Kidney epithelial cell (primary cell): ENCODE data around the gene PLCD3. TPM values are rescaled to one million over a fixed set of nuclear protein-coding genes. Genes with fewer than 3 reads are reported as not detected.

Experiments used
- DNase-seq: peaks from one replicate; pipeline ENCODE4 v3.0.0-alpha.2; 2010; ENCODE audit warnings: low read depth
- H3K27me3 ChIP-seq: 2 replicates; pipeline ENCODE4 v1.6.0; 2011; ENCODE audit warnings: low read length; ENCODE audit not compliant: control insufficient read depth, insufficient read depth
- H3K36me3 ChIP-seq: 2 replicates; pipeline ENCODE4 v1.5.1; 2011; ENCODE audit warnings: low read length; ENCODE audit not compliant: control insufficient read depth, insufficient read depth
- H3K4me3 ChIP-seq: 2 replicates; pipeline ENCODE4 v1.5.1; 2011; ENCODE audit warnings: low read depth, mild to moderate bottlenecking, control low read depth, low read length
- CTCF ChIP-seq: IDR thresholded peaks from 2 replicates; pipeline ENCODE4 v1.5.1; 2011; ENCODE audit warnings: mild to moderate bottlenecking, moderate library complexity, low read length, control low read depth, inconsistent platforms; ENCODE audit not compliant: insufficient read depth, poor library complexity, severe bottlenecking
- total RNA-seq: library from RNA; depleted of rRNA; stranded (reverse); fragments of >200 nt; gene quantifications from 2 replicates; pipeline ENCODE4 v1.2.3, GENCODE V29; 2015

Gene PLCD3
- total RNA-seq, 1 donor from 2014 or later, result 54.5 TPM

GRCh38 chr17:45171338-45172231 is 39.3 kb upstream of the PLCD3 start:
- Histone ChIP-seq H3K36me3 (no peaks in the 10 kb centered on the region), H3K4me3 (no peak overlapping the region), H3K27me3 (no peaks in the 10 kb centered on the region)
- no peak for TF ChIP-seq CTCF
- DNase-seq, result no peak

GRCh38 chr17:45170931-45171337 is 38.6 kb upstream of the PLCD3 start:
- no peaks in the 10 kb centered on the region for H3K27me3 ChIP-seq
- no peaks in the 10 kb centered on the region for H3K36me3 ChIP-seq
- DNase-seq, result no peak
- no peak overlapping the region for H3K4me3 ChIP-seq
- TF ChIP-seq CTCF, result no peak

- H3K36me3 ChIP-seq, result no peaks in the 10 kb centered on the region
- H3K27me3 ChIP-seq, result no peaks in the 10 kb centered on the region
- TF ChIP-seq CTCF, result no peak
- H3K4me3 ChIP-seq, result no peak overlapping the region
- DNase-seq, result no peak
Observed at GRCh38 chr17:45170280-45170930, 38.1 kb upstream of the PLCD3 start.

GRCh38 chr17:45168991-45169752 is 36.9 kb upstream of the PLCD3 start:
- Histone ChIP-seq H3K27me3 (no peaks in the 10 kb centered on the region), H3K4me3 (no peak overlapping the region), H3K36me3 (no peaks in the 10 kb centered on the region)
- DNase-seq, result no peak
- TF ChIP-seq CTCF, result no peak

GRCh38 chr17:45164734-45165269 is 32.5 kb upstream of the PLCD3 start:
- TF ChIP-seq CTCF, result no peak
- no peak overlapping the region for H3K4me3 ChIP-seq
- H3K27me3 ChIP-seq, result no peaks in the 10 kb centered on the region
- DNase-seq, result no peak
- no peaks in the 10 kb centered on the region for H3K36me3 ChIP-seq
